EH (cell line): ENCODE data around the gene TEX19.

ENCODE experiments used
- DNase-seq: peaks from one replicate; pipeline ENCODE4 v3.0.0-alpha.2; 2015; ENCODE audit warnings: low read depth

Gene TEX19

DNA sequence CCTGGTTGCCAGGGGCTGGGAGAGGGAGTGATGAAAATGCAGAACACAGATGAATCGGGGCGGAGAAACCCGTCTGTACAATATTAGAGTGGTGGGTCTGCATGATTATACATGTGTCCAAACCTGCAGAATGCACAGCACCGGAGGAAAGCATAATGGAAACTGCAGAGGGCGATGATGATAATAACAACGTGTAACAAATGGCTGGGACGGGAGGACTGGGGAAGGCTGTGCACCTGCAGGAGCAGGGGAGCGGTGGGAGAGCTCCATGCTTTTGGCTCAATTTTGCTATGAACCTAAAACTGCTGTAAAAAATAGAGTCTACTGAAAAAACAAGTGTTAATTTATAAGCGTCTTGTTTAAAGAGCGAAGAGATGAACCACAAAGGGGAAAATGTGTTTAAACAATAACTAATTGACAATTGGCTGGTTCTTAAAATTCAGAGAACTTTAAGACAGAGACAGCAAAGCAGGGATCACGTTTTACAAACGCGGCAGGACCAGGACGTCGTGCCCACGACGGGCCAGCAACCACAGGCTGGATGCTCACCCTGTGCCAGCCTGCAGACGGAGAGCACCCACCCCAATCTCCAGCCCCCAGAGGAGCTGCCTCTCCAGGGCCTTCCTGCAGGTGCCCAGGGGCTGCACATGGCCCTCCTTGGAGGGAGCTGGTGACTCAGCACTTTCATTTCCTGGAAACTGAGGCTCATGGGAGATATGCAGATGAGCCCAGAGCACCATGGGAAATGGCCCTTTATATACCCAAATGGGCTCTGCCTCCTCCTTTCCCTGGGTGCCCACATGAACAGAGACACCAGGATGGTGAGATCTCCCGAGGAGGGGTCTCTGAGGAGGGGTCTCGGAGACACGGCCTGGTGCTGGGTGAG lies at the start of gene TEX19:
TEX19 (plus strand) TSS at position 783 of the 886 bp plus-strand sequence. CDS start 2,904 bp downstream, outside the sequence.
- peak; percentile 27 for DNase-seq

- no peak for DNase-seq
Measured at GRCh38 chr17:82309656-82310570, 49.1 kb upstream of the TEX19 start.

- DNase-seq, result no peak
Measured at GRCh38 chr17:82310877-82311276, 48.2 kb upstream of the TEX19 start.

DNA sequence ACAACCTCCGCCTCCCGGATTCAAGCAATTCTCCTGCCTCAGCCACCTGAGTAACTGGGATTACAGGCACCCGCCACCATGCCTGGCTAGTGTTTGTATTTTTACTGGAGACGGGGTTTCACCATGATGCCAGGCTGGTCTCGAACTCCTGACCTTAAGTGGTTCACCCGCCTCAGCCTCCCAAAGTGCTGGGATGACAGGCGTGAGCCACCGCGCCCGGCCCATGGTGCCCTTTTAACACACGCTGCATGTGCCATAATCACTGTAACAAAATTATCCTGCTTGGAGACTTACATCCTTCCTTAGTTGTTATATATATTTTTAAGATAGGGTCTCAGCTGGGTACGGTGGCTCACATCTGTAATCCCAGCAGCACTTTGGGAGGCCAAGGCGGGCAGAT lies 47.1 kb upstream of the TEX19 start:
- DNase-seq, result no peak

DNA sequence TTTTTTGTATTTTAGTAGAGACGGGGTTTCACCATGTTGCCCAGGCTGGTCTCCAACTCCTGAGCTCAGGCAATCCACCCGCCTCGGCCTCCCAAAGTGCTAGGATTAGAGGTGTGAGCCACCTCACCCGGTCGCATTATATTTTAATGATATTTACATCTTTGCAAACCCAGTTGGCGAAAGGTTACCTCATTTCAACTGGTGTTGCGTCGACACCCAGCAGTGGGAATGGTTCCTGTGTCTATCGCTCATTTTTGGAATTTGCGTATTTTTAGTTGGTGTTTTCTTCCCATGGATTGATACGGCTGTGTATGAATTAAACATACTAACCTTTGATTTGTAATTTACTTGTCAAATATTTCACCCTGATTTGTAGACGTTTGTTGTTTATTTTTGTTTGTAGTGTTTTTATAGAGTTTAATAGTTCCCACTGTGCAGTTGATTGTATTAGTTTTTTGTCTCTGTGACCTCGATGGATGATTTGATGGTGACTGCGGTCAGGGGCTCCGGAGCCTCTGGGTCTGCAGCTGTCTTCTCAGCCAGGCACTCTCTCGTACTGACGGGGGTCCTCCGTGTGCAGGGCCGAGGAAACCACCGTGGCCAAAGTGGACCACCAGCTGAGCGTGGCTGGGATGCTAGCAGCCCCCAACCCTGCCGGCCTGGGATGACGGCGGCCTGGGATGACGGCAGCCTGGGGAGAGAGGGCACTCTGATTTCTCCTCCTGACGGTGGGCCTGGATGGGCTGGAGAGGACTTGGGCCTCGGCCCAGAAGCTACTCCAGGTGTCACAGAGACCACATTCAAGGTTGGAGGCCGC lies 45.6 kb upstream of the TEX19 start:
- no peak for DNase-seq

DNA sequence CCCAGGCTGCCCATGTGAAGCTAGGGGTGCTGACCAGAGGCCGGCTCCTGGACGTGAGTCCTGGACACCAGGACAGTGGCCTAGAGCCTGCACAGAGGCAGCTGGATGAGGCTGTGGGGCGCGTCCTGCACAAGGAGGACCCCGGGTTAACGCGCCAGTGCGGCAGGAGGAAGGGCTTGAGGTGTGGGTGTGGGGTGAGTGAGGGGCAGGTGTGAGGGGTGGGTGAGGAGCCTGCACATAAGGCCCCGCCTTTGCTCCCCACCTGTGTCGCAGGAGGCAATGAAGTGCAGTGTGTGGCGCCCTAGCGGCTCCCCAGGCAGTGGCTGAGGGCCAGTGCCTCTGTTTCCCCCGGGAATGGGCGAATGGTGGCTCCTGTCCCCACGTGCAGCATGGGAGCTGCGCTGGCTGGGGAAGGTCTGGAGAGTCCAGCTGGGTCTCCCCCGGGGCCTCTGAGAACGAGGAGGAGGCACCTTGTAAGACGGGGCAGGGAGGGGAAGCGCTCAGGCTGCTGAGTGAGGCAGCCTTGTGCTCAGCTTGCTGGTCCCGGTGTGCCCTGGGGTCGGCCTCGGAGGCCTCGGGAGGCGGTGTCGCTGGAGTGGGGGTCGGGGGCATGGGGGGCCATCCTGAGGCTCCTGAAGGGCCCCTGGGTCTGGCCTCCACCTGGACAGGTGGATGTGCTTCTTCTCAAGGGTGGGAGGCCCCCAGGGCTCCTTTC lies 44.9 kb upstream of the TEX19 start:
- no peak for DNase-seq

- DNase-seq, result no peak
Measured at GRCh38 chr17:82314727-82315605, 44.1 kb upstream of the TEX19 start.

DNA sequence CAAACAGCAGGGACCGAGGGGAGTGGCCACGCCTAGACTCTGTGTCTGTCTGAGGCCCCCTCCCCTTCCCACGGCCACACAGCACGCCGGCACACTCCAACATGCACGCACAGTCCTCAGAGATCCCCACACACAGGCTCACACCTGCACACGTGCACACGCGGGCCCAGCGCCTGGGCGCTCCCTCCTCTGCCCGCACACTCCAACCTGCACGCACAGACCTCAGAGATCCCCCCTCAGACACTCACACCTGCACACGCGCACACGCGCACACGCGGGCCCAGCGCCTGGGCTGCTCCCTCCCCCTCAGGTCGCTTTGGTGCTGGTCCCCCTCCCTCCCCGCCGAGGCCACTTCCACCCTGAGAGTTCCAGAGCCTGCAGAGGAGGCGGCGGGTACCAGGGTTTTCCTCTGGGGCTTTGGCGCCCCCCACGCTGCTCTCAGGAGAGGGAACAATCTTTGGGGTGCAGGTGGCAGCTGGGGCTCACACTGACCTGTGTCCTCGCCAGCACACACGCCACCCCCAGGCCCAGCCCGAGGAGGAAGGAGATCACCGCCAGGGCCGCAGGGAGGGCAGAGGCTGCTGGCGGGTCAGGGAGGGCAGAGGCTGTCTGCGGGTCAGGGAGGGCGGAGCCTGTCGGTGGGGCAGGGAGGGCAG lies 43.2 kb upstream of the TEX19 start:
- DNase-seq, result no peak

- DNase-seq, result no peak
Measured at GRCh38 chr17:82316651-82317393, 42.2 kb upstream of the TEX19 start.

DNA sequence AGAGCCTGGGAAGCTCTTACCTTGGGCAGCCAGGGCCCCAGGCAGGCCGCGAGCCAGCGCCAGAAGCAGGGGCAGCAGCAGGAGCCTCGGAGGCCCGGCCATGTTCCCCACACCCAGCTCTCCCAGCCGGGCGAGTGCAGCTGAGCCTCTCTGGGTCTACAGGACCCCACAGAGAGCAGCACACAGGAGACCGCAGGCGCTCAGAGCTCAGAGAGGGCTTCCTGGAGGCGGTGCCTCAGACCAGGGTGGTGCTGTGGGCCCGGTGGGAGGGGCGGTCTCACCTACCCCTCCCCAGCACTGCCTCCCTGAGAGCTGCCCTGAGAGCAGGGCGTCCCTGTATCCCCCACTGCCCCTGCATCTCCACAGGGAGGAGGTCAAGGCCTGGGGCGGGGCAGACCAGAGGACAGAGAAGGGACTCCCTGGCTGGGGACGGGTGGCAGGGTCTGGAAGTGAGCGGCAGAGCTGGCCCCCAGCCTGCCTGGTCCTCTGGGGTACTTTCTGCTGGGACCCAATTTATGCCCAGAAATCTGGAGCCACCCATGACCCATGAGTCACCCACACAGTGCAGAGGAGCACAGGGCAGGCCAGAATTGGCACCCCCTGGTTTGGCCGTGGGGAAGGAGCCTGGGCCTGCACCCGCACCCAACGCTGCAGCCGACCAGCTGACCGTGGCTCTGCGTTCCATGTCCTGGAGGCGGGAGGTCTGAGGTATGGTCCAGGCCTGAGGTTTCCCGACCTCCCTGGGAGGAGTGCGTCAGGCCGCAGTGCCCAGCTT lies 41.5 kb upstream of the TEX19 start, which contains the start of gene CD7:
CD7 (minus strand) TSS at position 215 of the 775 bp plus-strand sequence; CDS start at position 102, 113 bp downstream.
- no peak for DNase-seq

- DNase-seq, result no peak
Measured at GRCh38 chr17:82318169-82318498, 40.9 kb upstream of the TEX19 start.

DNA sequence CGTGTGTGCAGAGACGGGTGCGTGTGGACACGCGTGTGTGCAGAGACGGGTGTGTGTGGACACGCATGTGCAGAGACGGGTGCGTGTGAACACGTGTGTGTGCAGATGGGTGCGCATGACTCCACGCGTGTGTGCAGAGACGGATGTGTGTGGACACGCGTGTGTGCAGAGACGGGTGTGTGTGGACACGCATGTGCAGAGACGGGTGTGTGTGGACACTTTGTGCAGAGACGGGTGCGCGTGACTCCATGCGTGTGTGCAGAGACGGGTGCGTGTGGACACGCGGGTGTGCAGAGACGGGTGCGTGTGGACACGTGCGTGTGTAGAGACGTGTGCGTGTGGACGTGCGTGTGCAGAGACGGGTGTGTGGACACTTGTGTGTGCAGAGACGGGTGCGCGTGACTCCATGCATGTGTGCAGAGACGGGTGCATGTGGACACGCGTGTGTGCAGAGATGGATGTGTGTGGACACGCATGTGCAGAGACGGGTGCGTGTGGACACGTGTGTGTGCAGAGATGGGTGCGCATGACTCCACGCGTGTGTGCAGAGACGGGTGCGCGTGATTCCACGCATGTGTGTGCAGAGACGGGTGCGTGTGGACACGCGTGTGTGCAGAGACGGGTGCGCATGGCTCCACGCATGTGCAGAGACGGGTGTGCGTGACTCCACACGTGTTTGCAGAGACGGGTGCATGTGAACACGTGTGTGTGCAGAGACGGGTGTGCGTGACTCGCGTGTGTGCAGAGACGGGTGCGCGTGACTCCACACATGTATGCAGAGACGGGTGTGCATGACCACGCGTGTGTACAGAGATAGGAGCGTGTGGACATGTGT lies 40.1 kb upstream of the TEX19 start:
- no peak for DNase-seq

DNA sequence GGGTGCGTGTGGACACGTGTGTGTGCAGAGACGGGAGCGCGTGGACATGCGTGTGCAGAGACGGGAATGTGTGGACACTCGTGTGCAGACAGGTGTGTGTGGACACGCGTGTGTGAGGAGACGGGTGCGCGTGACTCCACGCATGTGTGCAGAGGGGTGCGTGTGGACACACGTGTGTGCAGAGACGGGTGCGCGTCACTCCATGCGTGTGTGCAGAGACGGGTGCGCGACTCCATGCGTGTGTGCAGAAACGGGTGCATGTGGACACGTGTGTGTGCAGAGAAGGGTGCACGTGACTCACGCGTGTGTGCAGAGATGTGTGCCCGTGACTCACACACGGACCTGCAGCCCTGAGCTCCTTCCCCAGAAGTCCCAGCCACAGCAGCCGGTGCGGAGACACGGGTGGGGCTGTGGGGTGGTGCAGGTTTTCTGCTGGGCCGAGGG lies 39.4 kb upstream of the TEX19 start:
- no peak for DNase-seq

DNA sequence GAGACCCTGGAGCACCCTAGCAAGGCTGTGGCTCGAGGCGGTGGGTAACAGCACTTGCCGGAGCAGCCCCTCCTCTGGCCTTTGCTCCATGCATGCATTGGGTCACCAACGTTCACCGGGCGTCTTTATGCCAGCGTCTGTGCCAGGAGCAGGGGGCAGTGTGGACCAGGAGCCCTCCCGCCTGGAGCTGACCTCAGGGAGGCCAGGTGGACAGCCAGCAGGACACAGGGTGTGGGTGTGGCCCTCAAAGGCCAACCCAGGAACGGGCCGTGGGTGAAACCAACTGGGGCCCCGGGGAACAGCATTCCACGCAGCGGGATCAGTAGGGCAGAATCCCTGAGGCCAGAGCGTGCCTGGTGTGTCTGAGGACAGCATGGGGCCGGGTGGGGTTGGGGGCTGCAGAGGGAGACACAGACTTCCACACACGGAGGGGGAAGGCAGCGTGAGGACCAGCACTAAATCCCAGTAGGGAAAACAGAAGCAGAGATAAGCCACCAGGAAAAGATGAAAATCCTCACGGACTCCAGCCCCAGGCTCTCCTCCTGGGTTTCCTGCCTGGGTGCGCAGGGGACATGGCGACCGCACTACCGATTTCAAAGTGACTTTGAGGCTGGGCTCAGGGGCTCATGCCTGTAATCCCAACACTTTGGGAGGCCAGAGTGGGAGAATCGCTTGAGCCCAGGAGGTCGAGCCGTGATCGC lies 38.8 kb upstream of the TEX19 start:
- no peak for DNase-seq

GRCh38 chr17:82320956-82321927 lies 37.8 kb upstream of the TEX19 start:
- DNase-seq, result no peak
